Fibroblast of lung (primary cell): ENCODE results near the gene SDHB. TPM values are rescaled to one million over a fixed set of nuclear protein-coding genes. Genes with fewer than 3 reads are reported as not detected.

Experiments used
- DNase-seq, 2 donors: peaks; one replicate each; pipeline versions ENCODE4 v3.0.0 to v3.0.0-alpha.2; 2010; ENCODE audit warnings: low read depth in 2 of 2
- H2AFZ ChIP-seq: 2 replicates; pipeline ENCODE4 v1.5.1; 2012; ENCODE audit warnings: low read length, control low read depth, inconsistent platforms
- H3K27ac ChIP-seq: 2 replicates; pipeline ENCODE4 v1.5.1; 2011; ENCODE audit warnings: low read length, control low read depth; ENCODE audit not compliant: insufficient read depth
- H3K27me3 ChIP-seq: 2 replicates; pipeline ENCODE4 v1.5.1; 2011; ENCODE audit warnings: mild to moderate bottlenecking, low read length; ENCODE audit not compliant: control insufficient read depth, insufficient read depth
- H3K36me3 ChIP-seq: 2 replicates; pipeline ENCODE4 v1.5.1; 2011; ENCODE audit warnings: low read length; ENCODE audit not compliant: control insufficient read depth, insufficient read depth
- H3K4me1 ChIP-seq: 2 replicates; pipeline ENCODE4 v1.5.1; 2011; ENCODE audit warnings: low read length; ENCODE audit not compliant: control insufficient read depth, insufficient read depth; ENCODE audit errors: extremely low read depth
- H3K4me2 ChIP-seq: 2 replicates; pipeline ENCODE4 v1.5.1; 2011; ENCODE audit warnings: low read length, control low read depth; ENCODE audit not compliant: insufficient read depth; ENCODE audit errors: extremely low read depth
- H3K4me3 ChIP-seq, 4 experiments: fragments of 200-600 bp in 1 of 4; sonication (generic) in 1 of 4; replicated peaks in 1 of 4; 2 replicates each; pipeline ENCODE4 v1.5.1; 2011 to 2016; ENCODE audit warnings: low read length in 4 of 4, low read depth in 3 of 4, mild to moderate bottlenecking in 3 of 4, control low read depth in 2 of 4, inconsistent platforms in 1 of 4, mixed read lengths in 1 of 4; ENCODE audit not compliant: insufficient read depth in 1 of 4; ENCODE audit errors: control extremely low read depth in 1 of 4
- H3K79me2 ChIP-seq: 2 replicates; pipeline ENCODE4 v1.5.1; 2012; ENCODE audit warnings: mild to moderate bottlenecking, low read length, inconsistent platforms; ENCODE audit not compliant: control insufficient read depth, insufficient read depth
- H3K9ac ChIP-seq: 2 replicates; pipeline ENCODE4 v1.5.1; 2011; ENCODE audit warnings: mild to moderate bottlenecking, low read length, control low read depth; ENCODE audit not compliant: insufficient read depth
- H3K9me3 ChIP-seq: 2 replicates; pipeline ENCODE4 v1.5.1; 2012; ENCODE audit warnings: low read depth, low read length; ENCODE audit not compliant: control insufficient read depth, insufficient read depth
- H4K20me1 ChIP-seq: 2 replicates; pipeline ENCODE4 v1.5.1; 2011; ENCODE audit warnings: low read length; ENCODE audit not compliant: control insufficient read depth, insufficient read depth; ENCODE audit errors: extremely low read depth
- EZH2 ChIP-seq: IDR thresholded peaks from 2 replicates; pipeline ENCODE4 v1.5.1; 2012; ENCODE audit warnings: low read length, control low read depth, mild to moderate bottlenecking; ENCODE audit errors: missing control alignments
- polyA plus RNA-seq, 2 donors: library from polyadenylated mRNA; depleted of rRNA in 1 of 2; stranded (reverse) in 1 of 2; unstranded in 1 of 2; fragments of >200 nt; gene quantifications; 2 replicates each; pipeline ENCODE4 v1.2.1, GENCODE V29; 2011 to 2012; ENCODE audit warnings: missing spikeins in 1 of 2
- total RNA-seq: library from RNA; depleted of rRNA; stranded (reverse); fragments of >200 nt; gene quantifications from 2 replicates; pipeline ENCODE4 v1.2.1, GENCODE V29; 2014
- TF ChIP-seq, protein P1 (sequence below), 2 donors: IDR thresholded peaks in 1 of 2; conservative IDR thresholded peaks in 1 of 2; 1 replicate in 1 of 2; 2 replicates in 1 of 2; pipeline ENCODE4 v1.5.1; 2011 to 2012; ENCODE audit warnings: low read length in 2 of 2, control low read depth in 1 of 2, inconsistent platforms in 1 of 2, low read depth in 1 of 2, mild to moderate bottlenecking in 1 of 2

The SDHB gene
- total and polyA plus RNA-seq, 2 donors (not counting 1 experiment from before 2014, with no cell fraction given), result 136 to 170 TPM

DNA sequence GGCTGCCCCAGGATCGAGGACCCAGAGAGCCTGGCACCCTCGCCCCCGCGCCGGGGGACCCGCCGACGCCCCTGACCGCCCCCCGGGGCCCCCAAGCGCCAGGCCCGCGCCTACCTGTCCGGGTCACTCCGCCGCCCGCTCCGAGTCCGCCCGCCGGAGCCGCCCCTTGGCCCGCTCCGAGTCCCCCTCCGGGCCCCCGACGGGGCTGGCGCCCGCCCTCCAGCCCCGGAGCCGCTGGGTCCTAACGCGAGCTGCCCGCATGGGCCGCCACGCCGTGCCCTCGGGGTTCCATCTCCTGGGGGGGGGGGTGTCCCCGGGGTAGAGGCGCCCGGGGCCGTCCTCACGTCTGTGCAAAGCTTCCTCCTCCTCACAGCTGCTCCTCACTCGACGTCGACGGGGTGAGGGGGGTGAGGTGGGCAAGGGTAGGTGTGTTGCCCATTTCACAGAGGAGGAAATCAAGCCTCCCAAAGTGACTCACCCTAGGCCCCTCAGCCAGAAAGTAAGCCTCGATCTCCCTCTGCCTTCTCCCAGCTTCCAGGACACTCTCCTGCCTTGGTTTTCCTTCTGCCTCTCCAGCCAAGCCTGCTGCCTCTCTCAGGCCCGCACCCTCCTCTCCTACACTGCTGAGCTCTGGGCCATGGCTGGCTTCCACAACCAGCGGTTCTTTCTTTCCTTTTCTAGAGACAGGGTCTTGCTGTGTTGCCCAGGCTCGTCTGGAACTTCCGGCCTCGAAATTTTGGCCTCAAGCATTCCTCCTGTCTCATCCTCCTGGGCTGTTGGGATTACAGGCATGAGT, 73.2 kb downstream of the SDHB start, which contains the start of gene MFAP2:
Gene MFAP2 (minus strand): TSS at position 148 of the 796 bp plus-strand sequence. CDS start 2,347 bp downstream, outside the sequence.
- H3K4me2 ChIP-seq, result peak within 1 kb of the TSS; percentile 86
- H3K27ac ChIP-seq, result peak within 1 kb of the TSS; percentile 83
- peaks cover 23% of the 10 kb centered on the region for H3K4me1 ChIP-seq
- H4K20me1 ChIP-seq, result no peaks in the 10 kb centered on the region
- H2AFZ ChIP-seq, result no peak within 1 kb of the TSS
- no peaks in the 10 kb centered on the region for H3K27me3 ChIP-seq
- H3K4me3 ChIP-seq, result peak within 1 kb of the TSS; percentile 67 to 74 (median 72)
- H3K79me2 ChIP-seq, result peaks cover 10% of the 10 kb centered on the region
- H3K36me3 ChIP-seq, result peaks cover 1% of the 10 kb centered on the region
- TF ChIP-seq EZH2, result no peak
- TF ChIP-seq, protein P1, sequence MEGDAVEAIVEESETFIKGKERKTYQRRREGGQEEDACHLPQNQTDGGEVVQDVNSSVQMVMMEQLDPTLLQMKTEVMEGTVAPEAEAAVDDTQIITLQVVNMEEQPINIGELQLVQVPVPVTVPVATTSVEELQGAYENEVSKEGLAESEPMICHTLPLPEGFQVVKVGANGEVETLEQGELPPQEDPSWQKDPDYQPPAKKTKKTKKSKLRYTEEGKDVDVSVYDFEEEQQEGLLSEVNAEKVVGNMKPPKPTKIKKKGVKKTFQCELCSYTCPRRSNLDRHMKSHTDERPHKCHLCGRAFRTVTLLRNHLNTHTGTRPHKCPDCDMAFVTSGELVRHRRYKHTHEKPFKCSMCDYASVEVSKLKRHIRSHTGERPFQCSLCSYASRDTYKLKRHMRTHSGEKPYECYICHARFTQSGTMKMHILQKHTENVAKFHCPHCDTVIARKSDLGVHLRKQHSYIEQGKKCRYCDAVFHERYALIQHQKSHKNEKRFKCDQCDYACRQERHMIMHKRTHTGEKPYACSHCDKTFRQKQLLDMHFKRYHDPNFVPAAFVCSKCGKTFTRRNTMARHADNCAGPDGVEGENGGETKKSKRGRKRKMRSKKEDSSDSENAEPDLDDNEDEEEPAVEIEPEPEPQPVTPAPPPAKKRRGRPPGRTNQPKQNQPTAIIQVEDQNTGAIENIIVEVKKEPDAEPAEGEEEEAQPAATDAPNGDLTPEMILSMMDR (conservative IDR thresholded peaks at IDR 0.05 in 1 of 2, IDR thresholded peaks at IDR 0.05 in 1 of 2; ENCODE audit: low read depth in 1 of 2, low read length in 2 of 2), result no peak
- DNase-seq, result peak in 1 of 2 donors; percentile 44
- peak within 1 kb of the TSS; percentile 58 for H3K9ac ChIP-seq
- no peaks in the 10 kb centered on the region for H3K9me3 ChIP-seq

DNA sequence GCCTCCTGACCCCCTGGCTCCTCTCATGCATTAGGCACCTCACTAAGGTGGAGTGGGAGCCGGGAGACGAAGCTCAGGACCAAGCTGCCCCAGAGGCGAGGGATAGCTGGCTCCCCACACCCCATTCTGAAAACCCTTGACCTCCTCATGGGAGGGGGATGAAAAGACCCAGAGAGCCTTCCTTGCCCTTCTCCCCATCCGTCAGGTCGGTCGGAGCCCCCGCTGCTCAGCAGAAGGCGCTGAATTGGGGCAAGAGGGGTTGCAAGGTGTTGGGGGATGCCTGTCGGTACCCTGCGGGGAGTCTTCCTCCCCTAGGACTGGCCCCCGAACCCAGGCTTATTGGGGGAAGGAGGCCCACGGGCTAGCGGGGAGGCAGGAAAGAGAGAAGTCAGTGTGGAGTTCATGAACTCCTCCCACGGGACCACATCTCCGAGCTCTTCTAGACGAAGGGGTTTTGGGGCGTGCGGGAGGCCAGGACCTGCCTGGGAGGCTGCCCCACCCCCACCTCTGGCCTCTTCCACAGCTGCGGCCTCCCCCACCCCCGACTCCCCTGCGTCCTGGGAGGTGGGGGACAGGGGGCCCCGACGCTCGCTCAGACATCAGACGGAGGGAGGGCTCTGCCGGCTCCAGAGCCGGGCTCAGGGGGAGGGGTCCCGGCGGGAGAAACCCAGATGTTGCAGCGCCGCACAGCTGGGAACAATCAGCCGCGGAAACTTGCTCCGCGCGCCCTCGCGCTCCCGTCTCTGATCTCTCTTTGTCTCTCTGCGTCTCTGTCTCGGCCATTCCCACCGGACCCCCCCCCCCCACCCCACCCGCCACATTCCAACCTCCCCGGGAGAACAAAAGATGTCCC, 74.1 kb downstream of the SDHB start:
- H3K4me2 ChIP-seq, result peak overlapping the region; percentile 86
- no peaks in the 10 kb centered on the region for H4K20me1 ChIP-seq
- no peak for TF ChIP-seq EZH2
- TF ChIP-seq, protein P1 (conservative IDR thresholded peaks at IDR 0.05 in 1 of 2, IDR thresholded peaks at IDR 0.05 in 1 of 2; ENCODE audit: low read depth in 1 of 2, low read length in 2 of 2), result no peak
- peaks cover 10% of the 10 kb centered on the region for H3K79me2 ChIP-seq
- no peak overlapping the region for H2AFZ ChIP-seq
- H3K36me3 ChIP-seq, result peaks cover 1% of the 10 kb centered on the region
- DNase-seq, result peak; percentile 35 to 47
- H3K27ac ChIP-seq, result peak overlapping the region; percentile 83
- no peaks in the 10 kb centered on the region for H3K27me3 ChIP-seq
- peaks cover 23% of the 10 kb centered on the region for H3K4me1 ChIP-seq
- peak overlapping the region; percentile 50 for H3K9ac ChIP-seq
- H3K4me3 ChIP-seq, result peak overlapping the region; percentile 67 to 74 (median 72)
- no peaks in the 10 kb centered on the region for H3K9me3 ChIP-seq
